ENCODE measurements around the gene AJAP1. TPM values are rescaled to one million over a fixed set of nuclear protein-coding genes. Genes with fewer than 3 reads are reported as not detected.

AJAP1 gene
- total and polyA plus RNA-seq, 2 donors (not counting 1 experiment from before 2014, with no cell fraction given): 0.01 TPM; not detected in 1

- no peak for TF ChIP-seq EZH2 (IDR thresholded peaks at IDR 0.05; ENCODE audit: low read length, missing control alignments)
- no peak for TF ChIP-seq CTCF (conservative IDR thresholded peaks at IDR 0.05 in 1 of 2, IDR thresholded peaks at IDR 0.05 in 1 of 2; ENCODE audit: low read depth in 1 of 2, low read length in 2 of 2)
- Histone ChIP-seq H3K9me3 (ENCODE audit: control insufficient read depth, insufficient read depth, low read depth, low read length) (no peaks in the 10 kb centered on the region), H3K27ac (ENCODE audit: insufficient read depth, low read length) (no peak overlapping the region), H2AFZ (ENCODE audit: low read length) (no peak overlapping the region), H3K4me2 (ENCODE audit: extremely low read depth, insufficient read depth, low read length) (no peak overlapping the region), H3K4me3 (replicated peaks in 1 of 4; ENCODE audit: control extremely low read depth in 1 of 4, insufficient read depth in 1 of 4, low read depth in 3 of 4, low read length in 4 of 4) (no peak overlapping the region), H3K79me2 (ENCODE audit: control insufficient read depth, insufficient read depth, low read length) (no peaks in the 10 kb centered on the region), H3K27me3 (ENCODE audit: control insufficient read depth, insufficient read depth, low read length) (no peaks in the 10 kb centered on the region), H3K36me3 (ENCODE audit: control insufficient read depth, insufficient read depth, low read length) (no peaks in the 10 kb centered on the region), H3K9ac (ENCODE audit: insufficient read depth, low read length) (no peak overlapping the region), H4K20me1 (ENCODE audit: control insufficient read depth, extremely low read depth, insufficient read depth, low read length) (no peaks in the 10 kb centered on the region), H3K4me1 (ENCODE audit: control insufficient read depth, extremely low read depth, insufficient read depth, low read length) (no peaks in the 10 kb centered on the region)
- DNase-seq (ENCODE audit: low read depth in 2 of 2): no peak
These were observed 95.0 kb downstream of the AJAP1 start for GRCh38 chr1:4749406-4749805.

- DNase-seq (ENCODE audit: low read depth in 2 of 2): no peak
- no peak overlapping the region for H3K9ac ChIP-seq (ENCODE audit: insufficient read depth, low read length)
- H3K27ac ChIP-seq (ENCODE audit: insufficient read depth, low read length): no peak overlapping the region
- H4K20me1 ChIP-seq (ENCODE audit: control insufficient read depth, extremely low read depth, insufficient read depth, low read length): no peaks in the 10 kb centered on the region
- H2AFZ ChIP-seq (ENCODE audit: low read length): no peak overlapping the region
- H3K36me3 ChIP-seq (ENCODE audit: control insufficient read depth, insufficient read depth, low read length): no peaks in the 10 kb centered on the region
- no peaks in the 10 kb centered on the region for H3K4me1 ChIP-seq (ENCODE audit: control insufficient read depth, extremely low read depth, insufficient read depth, low read length)
- H3K27me3 ChIP-seq (ENCODE audit: control insufficient read depth, insufficient read depth, low read length): no peaks in the 10 kb centered on the region
- H3K4me3 ChIP-seq (replicated peaks in 1 of 4; ENCODE audit: control extremely low read depth in 1 of 4, insufficient read depth in 1 of 4, low read depth in 3 of 4, low read length in 4 of 4): no peak overlapping the region
- no peaks in the 10 kb centered on the region for H3K79me2 ChIP-seq (ENCODE audit: control insufficient read depth, insufficient read depth, low read length)
- no peak for TF ChIP-seq EZH2 (IDR thresholded peaks at IDR 0.05; ENCODE audit: low read length, missing control alignments)
- TF ChIP-seq CTCF (conservative IDR thresholded peaks at IDR 0.05 in 1 of 2, IDR thresholded peaks at IDR 0.05 in 1 of 2; ENCODE audit: low read depth in 1 of 2, low read length in 2 of 2): no peak
- H3K9me3 ChIP-seq (ENCODE audit: control insufficient read depth, insufficient read depth, low read depth, low read length): no peaks in the 10 kb centered on the region
- no peak overlapping the region for H3K4me2 ChIP-seq (ENCODE audit: extremely low read depth, insufficient read depth, low read length)
These were observed 95.8 kb downstream of the AJAP1 start for GRCh38 chr1:4750177-4750576.

- TF ChIP-seq EZH2 (IDR thresholded peaks at IDR 0.05; ENCODE audit: low read length, missing control alignments) (no peak), CTCF (conservative IDR thresholded peaks at IDR 0.05 in 1 of 2, IDR thresholded peaks at IDR 0.05 in 1 of 2; ENCODE audit: low read depth in 1 of 2, low read length in 2 of 2) (no peak)
- no peak overlapping the region for H3K4me2 ChIP-seq (ENCODE audit: extremely low read depth, insufficient read depth, low read length)
- H3K9me3 ChIP-seq (ENCODE audit: control insufficient read depth, insufficient read depth, low read depth, low read length): no peaks in the 10 kb centered on the region
- H3K4me1 ChIP-seq (ENCODE audit: control insufficient read depth, extremely low read depth, insufficient read depth, low read length): no peaks in the 10 kb centered on the region
- H3K27ac ChIP-seq (ENCODE audit: insufficient read depth, low read length): no peak overlapping the region
- DNase-seq (ENCODE audit: low read depth in 2 of 2): no peak
- no peak overlapping the region for H3K4me3 ChIP-seq (replicated peaks in 1 of 4; ENCODE audit: control extremely low read depth in 1 of 4, insufficient read depth in 1 of 4, low read depth in 3 of 4, low read length in 4 of 4)
- H4K20me1 ChIP-seq (ENCODE audit: control insufficient read depth, extremely low read depth, insufficient read depth, low read length): no peaks in the 10 kb centered on the region
- no peaks in the 10 kb centered on the region for H3K27me3 ChIP-seq (ENCODE audit: control insufficient read depth, insufficient read depth, low read length)
- no peaks in the 10 kb centered on the region for H3K36me3 ChIP-seq (ENCODE audit: control insufficient read depth, insufficient read depth, low read length)
- H3K9ac ChIP-seq (ENCODE audit: insufficient read depth, low read length): no peak overlapping the region
- H3K79me2 ChIP-seq (ENCODE audit: control insufficient read depth, insufficient read depth, low read length): no peaks in the 10 kb centered on the region
- no peak overlapping the region for H2AFZ ChIP-seq (ENCODE audit: low read length)
These were observed 97.7 kb downstream of the AJAP1 start for GRCh38 chr1:4752059-4752458.

Data from fibroblast of lung (primary cell).